Measurements from ENCODE around the gene UBE2D2. TPM values are rescaled to one million over a fixed set of nuclear protein-coding genes. Genes with fewer than 3 reads are reported as not detected.
"Not testable (repeated sequence)": the region's sequence is repeated elsewhere in the genome, so short reads cannot be mapped to it uniquely, and the experiment has no call there.

UBE2D2 gene
- total RNA-seq, 1 experiment from 2014 or later: 88.2 TPM

- not testable (repeated sequence) for DNase-seq (ENCODE audit: low read depth)
Observed at GRCh38 chr5:139582181-139582580, 21.0 kb downstream of the UBE2D2 start.

GRCh38 chr5:139584137-139584536 lies 23.0 kb downstream of the UBE2D2 start:
- no peak for DNase-seq (ENCODE audit: low read depth)

DNA sequence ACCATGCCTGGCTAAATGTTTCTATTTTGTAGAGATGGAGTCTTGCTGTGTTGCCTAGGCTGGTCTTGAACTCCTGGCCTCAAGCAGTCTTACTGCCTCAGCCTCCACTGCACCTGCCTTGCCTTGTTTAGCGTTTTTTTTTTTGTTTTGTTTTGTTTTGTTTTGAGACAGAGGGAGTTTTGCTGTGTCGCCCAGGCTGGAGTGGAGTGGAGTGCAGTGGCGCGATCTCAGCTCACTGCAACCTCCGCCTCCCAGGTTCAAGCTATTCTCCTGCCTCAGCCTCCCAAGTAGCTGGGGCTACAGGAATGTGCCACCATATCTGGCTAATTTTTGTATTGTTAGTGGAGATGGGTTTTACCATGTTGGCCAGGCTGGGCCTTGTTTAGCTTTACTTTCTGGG lies 27.0 kb downstream of the UBE2D2 start:
- DNase-seq (ENCODE audit: low read depth): not testable (repeated sequence)

- no peak for DNase-seq (ENCODE audit: low read depth)
Observed at GRCh38 chr5:139588962-139589361, 27.8 kb downstream of the UBE2D2 start.

DNA sequence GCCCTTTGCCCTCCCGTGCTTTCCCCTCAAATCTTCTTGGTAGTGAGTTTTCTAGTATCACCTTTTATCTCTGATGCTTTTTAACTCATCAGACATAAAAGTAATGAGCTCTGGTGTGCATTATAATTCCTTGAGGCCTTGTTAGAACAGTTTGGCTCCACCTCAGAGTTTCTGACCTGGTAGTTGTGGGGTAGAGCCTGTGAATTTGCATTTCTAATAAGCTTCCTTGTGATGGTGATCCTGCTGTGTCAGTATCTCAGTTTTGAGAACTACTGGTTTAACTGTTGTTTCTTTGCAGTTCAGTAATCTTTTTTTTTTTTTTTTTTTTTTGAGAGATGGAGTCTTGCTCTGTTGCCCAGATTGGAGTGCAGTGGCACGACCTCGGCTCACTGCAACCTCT lies 31.1 kb downstream of the UBE2D2 start:
- no peak for DNase-seq (ENCODE audit: low read depth)

GRCh38 chr5:139593076-139593475 lies 31.9 kb downstream of the UBE2D2 start:
- not testable (repeated sequence) for DNase-seq (ENCODE audit: low read depth)

DNA sequence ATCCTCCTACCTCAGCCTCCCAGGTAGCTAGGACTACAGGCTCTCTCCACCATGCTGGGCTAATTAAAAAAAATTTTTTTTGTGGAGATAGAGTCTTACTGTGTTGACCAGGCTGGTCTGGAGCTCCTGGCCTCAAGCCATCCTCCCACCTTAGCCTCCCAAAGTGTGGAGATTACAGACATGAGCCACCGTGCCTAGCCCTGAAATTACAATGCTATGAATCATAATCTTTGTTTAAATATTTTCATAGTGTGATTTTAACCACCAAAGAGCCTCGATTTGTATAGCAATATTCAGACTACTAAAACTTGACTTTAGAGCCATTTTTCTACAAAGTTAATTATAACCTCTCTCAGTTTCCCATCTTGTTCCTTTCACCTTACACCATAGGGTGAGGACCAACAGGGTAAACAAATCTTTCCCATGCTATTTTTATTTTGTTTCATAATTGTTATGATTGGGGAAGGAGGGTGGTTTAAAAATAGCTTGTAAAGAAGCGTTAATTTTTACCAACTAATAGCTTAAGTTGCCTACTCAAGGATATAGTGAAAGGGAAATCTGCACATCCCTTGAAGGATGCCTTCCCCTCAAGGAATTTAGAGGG lies 32.7 kb downstream of the UBE2D2 start:
- DNase-seq (ENCODE audit: low read depth): peak; percentile 48

- DNase-seq (ENCODE audit: low read depth): no peak
Observed at GRCh38 chr5:139597134-139597533, 36.0 kb downstream of the UBE2D2 start.

DNA sequence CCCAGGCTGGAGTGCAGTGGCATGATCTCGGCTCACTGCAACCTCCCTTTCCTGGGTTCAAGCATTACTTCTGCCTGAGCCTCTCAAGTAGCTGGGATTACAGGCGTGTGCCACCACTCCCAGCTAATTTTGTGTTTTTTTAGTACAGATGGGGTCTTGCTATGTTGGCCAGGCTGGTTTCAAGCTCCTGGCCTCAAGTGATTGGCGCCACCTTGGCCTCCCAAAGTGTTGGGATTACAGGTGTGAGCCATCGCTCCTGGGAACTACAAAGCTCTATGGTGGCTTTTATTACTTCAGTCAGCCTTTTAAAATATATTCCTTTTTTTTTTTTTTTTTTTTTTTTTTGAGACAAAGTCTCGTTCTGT lies 37.4 kb downstream of the UBE2D2 start:
- DNase-seq (ENCODE audit: low read depth): not testable (repeated sequence)

GRCh38 chr5:139600336-139600949 lies 39.3 kb downstream of the UBE2D2 start:
- DNase-seq (ENCODE audit: low read depth): peak; percentile 34

DNA sequence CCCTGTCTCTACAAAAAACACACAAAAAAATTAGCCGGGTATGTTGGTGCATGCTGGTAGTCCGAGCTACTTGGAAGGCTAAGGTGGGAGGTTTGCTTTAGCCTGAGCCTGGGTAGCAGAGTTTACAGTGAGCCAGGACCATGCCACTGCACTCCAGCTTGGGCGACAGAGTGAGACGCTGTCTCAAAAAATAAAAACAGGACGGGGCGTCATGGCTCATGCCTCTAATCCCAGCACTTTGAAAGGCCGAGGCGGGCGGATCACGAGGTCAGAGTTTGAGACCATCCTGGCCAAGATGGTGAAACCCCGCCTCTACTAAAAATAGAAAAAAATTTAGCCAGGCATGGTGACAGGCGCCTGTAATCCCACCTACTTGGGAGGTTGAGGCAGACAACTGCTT lies 40.3 kb downstream of the UBE2D2 start:
- no peak for DNase-seq (ENCODE audit: low read depth)

GRCh38 chr5:139601948-139602347 lies 40.8 kb downstream of the UBE2D2 start:
- DNase-seq (ENCODE audit: low read depth): not testable (repeated sequence)

- DNase-seq (ENCODE audit: low read depth): no peak
Observed at GRCh38 chr5:139605887-139606286, 44.7 kb downstream of the UBE2D2 start.

DNA sequence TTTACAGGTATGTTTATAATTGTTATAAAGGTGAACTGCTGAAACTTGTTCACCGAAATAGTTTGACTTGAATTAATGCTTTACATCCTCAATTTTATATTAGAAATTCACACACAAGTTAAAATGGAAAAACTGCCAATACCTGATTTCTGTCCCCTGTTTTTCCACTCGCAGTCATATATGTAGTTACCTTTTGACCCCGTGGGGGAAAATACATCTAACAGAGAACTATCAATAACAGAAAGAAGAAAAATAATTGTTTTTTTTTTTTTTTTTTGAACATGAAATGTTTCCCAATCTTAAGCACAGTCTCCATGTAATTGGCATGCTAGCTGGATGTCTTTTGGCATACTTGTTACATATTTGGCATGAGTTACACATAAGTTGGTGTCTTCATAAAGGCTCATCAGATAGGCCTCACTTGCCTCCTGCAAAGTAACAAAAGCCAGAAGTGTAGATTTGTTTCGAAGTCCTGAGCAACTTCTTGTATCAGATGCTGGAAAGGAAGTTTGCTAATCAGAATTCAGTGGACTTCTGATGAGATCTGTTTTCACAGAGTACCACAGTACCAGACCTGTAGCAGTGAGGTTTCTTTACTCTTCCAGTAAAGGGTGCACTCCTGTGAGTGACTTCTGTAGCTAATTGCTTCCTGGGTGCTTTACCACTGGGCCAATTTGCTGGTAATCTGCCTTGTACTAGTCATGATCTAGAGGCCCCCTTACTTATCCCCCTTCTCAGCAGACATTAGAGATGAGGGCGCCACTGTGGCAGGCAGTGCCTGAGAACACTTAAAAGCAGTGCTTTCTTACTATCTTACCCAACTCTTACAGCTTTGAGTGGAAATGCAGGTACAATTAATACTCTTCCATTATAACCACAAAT lies 50.8 kb downstream of the UBE2D2 start:
- no peak for DNase-seq (ENCODE audit: low read depth)

DNA sequence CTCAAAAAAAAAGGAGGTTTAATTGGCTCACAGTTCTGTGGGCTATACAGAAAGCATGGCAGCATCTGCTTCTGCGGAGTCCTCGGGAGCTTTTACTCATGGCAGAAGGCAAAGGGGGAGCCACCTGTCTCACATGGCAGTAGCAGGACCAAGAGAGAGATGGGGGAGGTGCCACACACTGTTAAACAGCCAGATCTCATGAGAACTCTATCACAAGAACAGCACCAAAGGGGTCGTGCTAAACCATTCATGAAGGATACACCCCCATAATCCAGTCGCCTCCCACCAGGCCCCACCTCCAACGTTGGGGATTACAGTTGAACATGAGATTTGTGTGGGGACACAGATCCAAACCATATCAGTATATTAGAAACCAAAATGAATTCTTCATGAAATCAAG lies 58.7 kb downstream of the UBE2D2 start:
- DNase-seq (ENCODE audit: low read depth): no peak

DNA sequence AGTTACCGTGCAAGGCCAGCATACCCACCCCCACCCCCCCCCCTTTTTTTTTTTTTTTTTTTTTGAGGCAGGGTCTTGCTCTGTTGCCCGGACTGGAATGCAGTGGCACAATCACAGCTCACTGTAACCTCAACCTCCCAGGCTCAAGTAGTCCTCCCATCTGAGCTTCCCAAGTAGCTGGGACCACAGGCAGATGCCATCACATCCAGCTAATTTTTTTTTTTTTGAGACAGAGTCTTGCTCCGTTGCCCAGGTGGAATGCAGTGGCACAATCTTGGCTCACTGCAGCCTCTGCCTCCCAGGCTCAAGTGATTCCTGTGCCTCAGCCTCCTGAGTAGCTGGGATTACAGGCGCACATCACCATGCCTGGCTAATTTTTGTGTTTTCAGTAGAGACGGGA lies 64.3 kb downstream of the UBE2D2 start:
- not testable (repeated sequence) for DNase-seq (ENCODE audit: low read depth)

DNA sequence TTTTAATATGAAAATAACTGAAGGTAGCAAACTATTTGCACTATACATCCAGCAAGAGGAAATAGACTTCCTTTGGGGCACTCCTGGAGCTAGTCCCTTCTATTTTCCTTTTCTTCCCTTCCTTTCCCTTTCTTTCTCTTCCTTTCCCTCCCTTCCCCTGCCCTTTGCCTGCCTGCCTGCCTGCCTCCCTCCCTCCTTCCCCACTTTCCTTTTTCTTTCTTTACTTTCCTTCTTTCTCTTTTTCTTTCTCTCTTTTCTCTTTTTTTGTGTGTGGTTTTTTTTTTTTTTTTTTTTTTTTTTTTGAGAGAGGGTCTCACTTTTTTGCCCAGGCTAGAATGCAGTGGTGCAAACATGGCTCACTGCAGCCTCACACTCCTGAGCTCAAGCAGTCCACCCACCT lies 69.7 kb downstream of the UBE2D2 start:
- no peak for DNase-seq (ENCODE audit: low read depth)

DNA sequence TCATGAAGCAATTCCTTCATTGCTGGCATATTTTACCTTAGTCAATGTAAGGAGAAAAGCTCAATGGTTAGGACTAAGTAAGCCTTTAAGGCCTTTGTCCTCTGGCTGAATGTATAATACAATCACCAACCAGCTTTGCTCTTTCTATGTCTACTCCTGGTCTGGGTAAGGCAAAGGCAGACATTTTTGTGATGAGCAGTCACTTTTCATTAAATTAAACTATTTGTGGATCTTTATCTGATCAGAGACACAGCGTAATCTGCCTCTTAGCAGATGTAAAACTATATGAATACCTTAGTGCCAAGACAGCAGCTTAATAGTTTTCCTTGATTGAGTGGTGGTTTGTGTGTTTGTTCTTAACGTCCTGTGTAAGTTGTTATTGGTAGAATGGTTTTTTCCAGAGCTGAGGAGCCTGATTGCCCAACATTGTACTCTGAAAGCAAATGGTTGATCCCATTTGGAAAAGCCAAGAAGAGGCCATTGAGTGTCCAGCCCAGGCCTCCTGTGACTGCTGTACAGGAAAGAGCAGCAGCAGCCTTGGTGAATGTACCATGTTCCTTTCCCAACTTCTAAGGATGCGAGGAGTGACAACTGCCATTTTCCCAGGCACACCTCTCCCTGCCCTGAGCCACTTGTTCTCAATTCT lies 70.5 kb downstream of the UBE2D2 start:
- no peak for DNase-seq (ENCODE audit: low read depth)

DNA sequence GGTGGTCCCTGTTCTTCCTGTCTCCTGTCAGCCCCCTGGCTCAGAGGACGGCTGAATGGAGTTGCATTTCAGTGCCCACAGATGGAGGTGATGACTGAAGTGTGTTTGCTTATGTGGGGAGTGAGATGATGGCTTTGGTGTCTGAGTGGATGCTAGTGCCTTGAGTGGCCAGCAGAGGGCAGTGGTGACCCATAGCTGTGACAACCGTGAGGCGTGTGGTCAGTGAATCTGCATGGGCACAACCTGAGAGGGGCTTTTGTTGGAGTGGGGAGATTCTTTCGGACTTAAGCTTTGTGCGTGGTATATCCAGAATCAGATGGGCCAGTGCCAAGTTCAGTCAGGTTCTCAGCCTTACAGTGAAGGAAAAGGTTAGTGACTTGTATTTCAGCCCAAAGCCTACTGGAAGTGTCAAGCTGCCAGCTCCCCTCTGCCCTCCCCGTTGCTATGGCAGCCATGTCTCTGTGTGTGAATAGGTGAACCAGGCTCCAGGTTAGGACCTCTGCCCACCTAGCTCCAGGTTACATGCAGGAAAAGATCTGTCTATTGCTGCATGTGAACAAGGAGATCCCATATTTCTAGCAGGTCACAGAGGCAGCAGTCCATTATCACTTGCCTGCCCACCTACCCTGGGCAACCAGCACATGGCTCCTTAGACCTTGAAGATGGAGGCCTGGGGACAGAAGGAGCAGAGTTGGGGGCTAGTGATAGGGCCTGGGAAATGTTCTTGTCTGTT lies 72.3 kb downstream of the UBE2D2 start:
- DNase-seq (ENCODE audit: low read depth): peak; percentile 73

DNA sequence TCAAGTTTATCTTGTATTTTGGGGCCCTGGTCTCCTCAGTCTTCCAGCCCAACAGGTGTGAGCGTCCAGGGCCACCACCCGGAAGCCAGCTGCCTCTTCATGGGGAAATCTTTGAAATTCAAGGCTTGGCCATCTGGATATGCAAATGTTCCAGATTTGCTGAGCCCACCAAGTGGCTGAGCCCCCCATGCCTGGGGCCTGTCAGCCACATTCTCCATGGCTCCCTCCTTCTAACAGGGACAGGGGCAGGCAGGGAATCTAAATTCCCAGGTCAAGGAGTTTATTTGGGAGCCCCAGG lies 72.8 kb downstream of the UBE2D2 start:
- DNase-seq (ENCODE audit: low read depth): no peak

- no peak for DNase-seq (ENCODE audit: low read depth)
Observed at GRCh38 chr5:139634541-139634940, 73.4 kb downstream of the UBE2D2 start.

DNA sequence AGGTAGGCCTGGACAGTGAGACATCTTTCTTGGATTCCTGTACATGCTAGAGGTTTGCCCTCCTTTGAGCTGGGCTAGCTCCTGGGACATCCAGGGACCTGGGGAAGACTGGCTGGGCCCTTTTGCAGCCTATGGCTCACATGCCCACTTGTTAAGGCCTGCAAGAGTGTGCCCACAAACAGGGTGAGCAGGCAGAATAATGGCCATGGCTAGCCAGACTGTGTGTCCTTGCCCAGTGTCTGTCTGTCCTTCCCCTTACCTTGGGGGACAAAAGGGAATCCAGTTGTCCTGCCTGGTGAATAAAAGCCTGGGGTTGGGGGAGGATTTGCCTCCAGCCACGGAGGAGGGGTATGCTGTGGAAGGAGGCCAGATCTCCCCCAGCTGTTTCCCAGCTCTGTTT lies 74.1 kb downstream of the UBE2D2 start:
- DNase-seq (ENCODE audit: low read depth): no peak
